CD14-positive monocyte (primary cell): ENCODE results near the gene LIPN. TPM values are rescaled to one million over a fixed set of nuclear protein-coding genes. Genes with fewer than 3 reads are reported as not detected.

Experiments
- DNase-seq, 3 donors: peaks; one replicate each; pipeline ENCODE4 v3.0.0-alpha.2; 2011 to 2022
- H2AFZ ChIP-seq: 2 replicates; pipeline ENCODE4 v1.6.0; 2012; ENCODE audit warnings: mild to moderate bottlenecking, low read depth, low read length, inconsistent platforms; ENCODE audit not compliant: insufficient read depth, poor library complexity, severe bottlenecking
- H3K27ac ChIP-seq, 2 donors: 1 replicate in 1 of 2; 2 replicates in 1 of 2; pipeline ENCODE4 v1.5.1; 2012 to 2013; ENCODE audit warnings: low read length in 2 of 2, control low read depth in 1 of 2, inconsistent platforms in 1 of 2, low read depth in 1 of 2, mild to moderate bottlenecking in 1 of 2
- H3K27me3 ChIP-seq, 2 donors: one replicate each; pipeline versions ENCODE4 v1.6.0 to v1.6.1; 2011 to 2013; ENCODE audit warnings: low read length in 2 of 2; ENCODE audit not compliant: control insufficient read depth in 2 of 2, insufficient read depth in 2 of 2
- H3K36me3 ChIP-seq, 2 donors: replicated peaks in 1 of 2; 1 replicate in 1 of 2; 2 replicates in 1 of 2; pipeline versions ENCODE4 v1.5.1 to v1.6.1; 2012 to 2013; ENCODE audit warnings: low read length in 2 of 2, control low read depth in 1 of 2, inconsistent platforms in 1 of 2, mild to moderate bottlenecking in 1 of 2; ENCODE audit not compliant: insufficient read depth in 2 of 2, control insufficient read depth in 1 of 2
- H3K4me1 ChIP-seq, 2 donors: 1 replicate in 1 of 2; 2 replicates in 1 of 2; pipeline versions ENCODE4 v1.5.1 to v1.6.1; 2012 to 2013; ENCODE audit warnings: low read length in 2 of 2, control low read depth in 1 of 2, inconsistent platforms in 1 of 2, mild to moderate bottlenecking in 1 of 2, moderate library complexity in 1 of 2; ENCODE audit not compliant: insufficient read depth in 2 of 2, control insufficient read depth in 1 of 2
- H3K4me2 ChIP-seq: replicated peaks from 2 replicates; pipeline ENCODE3; 2012; ENCODE audit warnings: low read length, moderate library complexity, mild to moderate bottlenecking; ENCODE audit not compliant: poor library complexity, severe bottlenecking; ENCODE audit errors: extremely low read depth
- H3K4me3 ChIP-seq, 3 experiments: fragments of 200-600 bp in 1 of 3; sonication (generic) in 1 of 3; replicated peaks in 1 of 3; 1 replicate in 2 of 3; 2 replicates in 1 of 3; pipeline ENCODE4 v1.5.1; 2011 to 2013; ENCODE audit warnings: low read length in 3 of 3, mild to moderate bottlenecking in 3 of 3, control low read depth in 2 of 3, low read depth in 2 of 3, inconsistent platforms in 1 of 3, moderate library complexity in 1 of 3
- H3K79me2 ChIP-seq: 2 replicates; pipeline ENCODE4 v1.6.0; 2012; ENCODE audit warnings: mild to moderate bottlenecking, control low read depth, inconsistent platforms, low read length, moderate library complexity; ENCODE audit not compliant: insufficient read depth
- H3K9ac ChIP-seq: 2 replicates; pipeline ENCODE4 v1.6.0; 2017; ENCODE audit warnings: low read length, mild to moderate bottlenecking; ENCODE audit not compliant: insufficient read depth, poor library complexity, severe bottlenecking
- H3K9me3 ChIP-seq, 2 donors: replicated peaks in 1 of 2; 1 replicate in 1 of 2; 2 replicates in 1 of 2; pipeline versions ENCODE4 v1.5.1 to v1.6.1; 2012 to 2013; ENCODE audit warnings: low read length in 2 of 2, control low read depth in 1 of 2; ENCODE audit not compliant: control insufficient read depth in 1 of 2, insufficient read depth in 1 of 2
- H4K20me1 ChIP-seq: 2 replicates; pipeline ENCODE4 v1.6.0; 2012; ENCODE audit warnings: mild to moderate bottlenecking, low read length, control low read depth, moderate library complexity; ENCODE audit not compliant: insufficient read depth
- H3K27ac Mint-ChIP-seq, 7 donors: one replicate each; pipeline ENCODE4 v1.8.0; 2020; ENCODE audit warnings: mild to moderate bottlenecking in 7 of 7, mixed read lengths in 7 of 7, moderate library complexity in 6 of 7, inconsistent platforms in 2 of 7
- H3K27me3 Mint-ChIP-seq, 3 donors: one replicate each; pipeline ENCODE4 v1.8.0; 2021 to 2022; ENCODE audit warnings: low read depth in 3 of 3, mild to moderate bottlenecking in 3 of 3, mixed read lengths in 3 of 3, moderate library complexity in 3 of 3, inconsistent platforms in 1 of 3
- H3K36me3 Mint-ChIP-seq, 2 donors: one replicate each; pipeline ENCODE4 v1.8.0; 2020; ENCODE audit warnings: mixed read lengths in 2 of 2, inconsistent platforms in 1 of 2, mild to moderate bottlenecking in 1 of 2
- H3K4me1 Mint-ChIP-seq: one replicate; pipeline ENCODE4 v1.8.0; 2020; ENCODE audit warnings: mild to moderate bottlenecking, mixed read lengths
- H3K4me3 Mint-ChIP-seq, 2 donors: one replicate each; pipeline ENCODE4 v1.8.0; 2020; ENCODE audit warnings: mild to moderate bottlenecking in 2 of 2, mixed read lengths in 2 of 2, moderate library complexity in 1 of 2
- H3K9me3 Mint-ChIP-seq, 7 donors: one replicate each; pipeline ENCODE4 v1.8.0; 2020 to 2022; ENCODE audit warnings: mixed read lengths in 7 of 7, mild to moderate bottlenecking in 6 of 7, moderate library complexity in 6 of 7, inconsistent platforms in 2 of 7
- WGBS: methylation state at CpG from one replicate; pipeline ENCODE4 v1.1.5; 2013; ENCODE audit warnings: missing lambda C conversion rate; ENCODE audit not compliant: insufficient coverage; 5-methylcytosine and 5-hydroxymethylcytosine counted together
- intact Hi-C, 2 donors: fragments of 100-400 bp; cut with micrococcal nuclease; formaldehyde crosslinking; loops; one replicate each; pipeline versions ENCODE4 v1.15.0 to v1.15.1; 2023
- polyA plus RNA-seq, 3 donors: library from polyadenylated mRNA; depleted of rRNA in 1 of 3; unstranded in 2 of 3; stranded (reverse) in 1 of 3; fragments of 300-500 nt in 2 of 3; fragments of >200 nt in 1 of 3; fragmentation: Illumina TruSeq in 2 of 3; gene quantifications; 1 replicate in 2 of 3; 2 replicates in 1 of 3; pipeline ENCODE4 v1.2.3, GENCODE V29; 2012 to 2021
- TF ChIP-seq, protein P1 (sequence below): fragments of 200-600 bp; IDR thresholded peaks from one replicate; pipeline ENCODE4 v1.8.0; 2022; ENCODE audit warnings: antibody characterized with exemption, mild to moderate bottlenecking

The LIPN gene
- polyA plus RNA-seq, 3 donors = 8.9 to 12.9 (median 10.1) TPM

- Histone ChIP-seq H3K9ac (no peak overlapping the region), H3K9me3 (no peaks in the 10 kb centered on the region), H3K4me3 (no peak overlapping the region), H3K27ac (no peak overlapping the region), H3K4me1 (peaks cover 10 to 12% of the 10 kb centered on the region in 2 donors), H3K36me3 (no peaks in the 10 kb centered on the region), H2AFZ (no peak overlapping the region), H3K4me2 (no peak overlapping the region), H4K20me1 (no peaks in the 10 kb centered on the region), H3K27me3 (no peaks in the 10 kb centered on the region), H3K79me2 (no peaks in the 10 kb centered on the region)
- no peak overlapping the region for H3K27ac Mint-ChIP-seq
- no peaks in the 10 kb centered on the region for H3K36me3 Mint-ChIP-seq
- peak; percentile 36 to 61 (median 47) for DNase-seq
- 92% methylated on average over 30 of the region's 30 CpGs for WGBS
- no peaks in the 10 kb centered on the region for H3K27me3 Mint-ChIP-seq
- intact Hi-C loops = no loop called here
- TF ChIP-seq, protein P1, sequence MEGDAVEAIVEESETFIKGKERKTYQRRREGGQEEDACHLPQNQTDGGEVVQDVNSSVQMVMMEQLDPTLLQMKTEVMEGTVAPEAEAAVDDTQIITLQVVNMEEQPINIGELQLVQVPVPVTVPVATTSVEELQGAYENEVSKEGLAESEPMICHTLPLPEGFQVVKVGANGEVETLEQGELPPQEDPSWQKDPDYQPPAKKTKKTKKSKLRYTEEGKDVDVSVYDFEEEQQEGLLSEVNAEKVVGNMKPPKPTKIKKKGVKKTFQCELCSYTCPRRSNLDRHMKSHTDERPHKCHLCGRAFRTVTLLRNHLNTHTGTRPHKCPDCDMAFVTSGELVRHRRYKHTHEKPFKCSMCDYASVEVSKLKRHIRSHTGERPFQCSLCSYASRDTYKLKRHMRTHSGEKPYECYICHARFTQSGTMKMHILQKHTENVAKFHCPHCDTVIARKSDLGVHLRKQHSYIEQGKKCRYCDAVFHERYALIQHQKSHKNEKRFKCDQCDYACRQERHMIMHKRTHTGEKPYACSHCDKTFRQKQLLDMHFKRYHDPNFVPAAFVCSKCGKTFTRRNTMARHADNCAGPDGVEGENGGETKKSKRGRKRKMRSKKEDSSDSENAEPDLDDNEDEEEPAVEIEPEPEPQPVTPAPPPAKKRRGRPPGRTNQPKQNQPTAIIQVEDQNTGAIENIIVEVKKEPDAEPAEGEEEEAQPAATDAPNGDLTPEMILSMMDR = peak; percentile 79
- H3K9me3 Mint-ChIP-seq = peaks cover 0 to 2% (median 0%) of the 10 kb centered on the region in 7 donors
- no peak overlapping the region for H3K4me3 Mint-ChIP-seq
- peaks cover 15% of the 10 kb centered on the region for H3K4me1 Mint-ChIP-seq
These were observed 31.6 kb upstream of the LIPN start for GRCh38 chr10:88728107-88728763.

DNA sequence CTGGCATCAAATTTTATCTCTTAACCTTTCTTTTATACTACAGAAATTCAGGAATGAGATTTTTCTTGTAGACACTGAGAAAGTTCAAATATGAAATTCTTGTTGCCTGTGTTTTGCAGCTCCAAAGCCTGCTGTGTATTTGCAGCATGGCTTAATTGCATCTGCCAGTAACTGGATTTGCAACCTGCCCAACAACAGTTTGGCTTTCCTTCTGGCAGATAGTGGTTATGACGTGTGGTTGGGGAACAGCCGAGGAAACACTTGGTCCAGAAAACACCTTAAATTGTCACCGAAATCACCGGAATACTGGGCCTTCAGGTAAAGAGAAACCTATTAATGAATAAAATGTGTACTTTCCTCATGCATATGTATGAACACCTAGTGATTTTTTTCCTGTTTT lies 29.0 kb upstream of the LIPN start:
- no peaks in the 10 kb centered on the region for H3K9me3 ChIP-seq
- intact Hi-C loops = no loop called here
- no peak overlapping the region for H3K9ac ChIP-seq
- H3K4me1 ChIP-seq = peaks cover 6 to 10% of the 10 kb centered on the region in 2 donors
- Mint-ChIP-seq H3K27me3 (no peaks in the 10 kb centered on the region), H3K4me3 (no peak overlapping the region), H3K4me1 (peaks cover 10% of the 10 kb centered on the region), H3K36me3 (no peaks in the 10 kb centered on the region), H3K9me3 (peaks cover 0 to 2% (median 0%) of the 10 kb centered on the region in 7 donors), H3K27ac (peak overlapping the region in 1 of 7 donors; percentile 57)
- WGBS = no CpG with 5 or more reads among the region's 4 CpGs
- H3K27ac ChIP-seq = no peak overlapping the region
- peak overlapping the region; percentile 2 for H3K4me2 ChIP-seq
- no peaks in the 10 kb centered on the region for H3K79me2 ChIP-seq
- TF ChIP-seq, protein P1 = no peak
- H3K27me3 ChIP-seq = no peaks in the 10 kb centered on the region
- no peak for DNase-seq
- H4K20me1 ChIP-seq = no peaks in the 10 kb centered on the region
- H2AFZ ChIP-seq = no peak overlapping the region
- no peaks in the 10 kb centered on the region for H3K36me3 ChIP-seq
- no peak overlapping the region for H3K4me3 ChIP-seq
